NCI-H524 treated with DMSO at 0.1 percent for 48 hours (cell line): ENCODE data around the gene AGBL4.

Experiments
- DNase-seq: peaks from one replicate; lab custom pipeline; 2025; lab: John Stamatoyannopoulos, UW

AGBL4 gene

DNA sequence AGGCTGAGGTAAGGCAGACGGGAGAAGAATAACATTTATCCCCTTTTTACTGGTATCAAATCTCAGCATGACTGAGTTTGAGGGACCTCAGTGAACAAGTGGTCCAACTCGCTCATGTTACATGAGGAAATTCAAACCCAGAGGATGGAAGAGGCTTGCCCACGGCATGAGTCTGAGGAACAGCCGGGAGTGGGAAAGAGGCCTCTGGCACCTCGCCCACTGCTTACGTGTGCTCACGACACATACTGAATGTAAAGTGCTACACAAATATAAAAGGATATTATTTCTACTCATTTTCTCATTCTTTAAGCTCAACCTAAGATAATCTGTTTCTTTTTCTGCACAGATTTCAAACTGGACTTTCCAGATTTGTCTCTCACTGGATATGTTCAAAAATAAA, 1261.8 kb downstream of the AGBL4 start:
- DNase-seq, result no peak

DNA sequence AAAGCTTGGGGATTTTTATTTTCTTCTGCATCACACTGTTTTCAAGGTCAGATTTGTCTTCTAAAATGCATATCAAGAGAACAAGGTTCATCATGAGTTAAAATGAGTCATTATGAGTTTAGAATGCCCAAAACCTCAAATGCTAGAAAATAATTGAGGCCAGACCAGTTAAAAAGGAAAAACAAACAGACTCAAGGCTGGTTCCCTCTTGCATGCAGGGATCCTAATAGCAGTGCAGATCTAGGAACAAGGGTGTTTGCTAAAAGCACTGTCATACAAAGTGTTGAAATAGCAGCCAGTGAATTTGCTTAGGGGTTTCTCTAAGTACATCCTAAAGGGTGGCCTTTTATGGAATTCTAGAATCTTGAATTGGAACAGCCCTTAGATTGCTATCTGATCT, 1262.3 kb downstream of the AGBL4 start:
- no peak for DNase-seq

DNA sequence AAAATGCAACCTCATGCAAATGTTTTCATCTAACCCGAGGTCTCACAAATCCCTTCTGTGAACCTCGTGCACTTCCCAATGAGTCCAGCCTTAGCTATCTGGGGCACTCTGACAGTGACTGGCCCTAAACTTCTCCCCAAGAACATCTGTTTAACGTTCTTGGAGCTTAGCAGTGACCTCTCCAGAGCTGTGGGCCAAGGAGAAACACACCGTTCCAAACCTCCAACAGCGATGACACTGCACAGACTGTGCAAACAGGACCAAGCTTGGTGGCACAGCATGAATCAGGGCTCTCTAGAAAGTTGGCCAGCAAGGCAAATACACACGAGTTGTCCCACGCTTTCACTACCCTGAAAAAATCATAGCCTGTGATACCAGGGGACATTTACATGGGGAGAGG, 1262.9 kb downstream of the AGBL4 start:
- no peak for DNase-seq

DNA sequence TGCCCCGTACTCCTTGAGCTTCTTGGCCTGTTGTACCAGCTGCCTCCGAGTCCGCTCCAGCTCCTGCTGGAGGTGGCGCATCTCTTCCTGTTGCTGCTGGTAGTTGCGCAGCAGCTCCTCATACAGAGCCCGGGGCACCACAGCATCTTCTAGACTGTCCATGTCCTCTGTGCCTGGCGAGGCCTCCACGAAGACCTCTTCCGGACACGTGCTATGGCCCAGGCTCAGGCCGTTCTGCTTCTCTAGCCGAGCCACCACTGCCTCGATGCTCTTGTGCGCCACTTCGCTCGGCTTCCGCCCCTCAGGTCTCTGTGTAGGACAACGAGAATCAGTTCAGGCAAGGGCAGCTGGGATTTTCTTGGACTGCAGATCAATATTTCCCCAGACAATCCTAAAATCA, 1264.8 kb downstream of the AGBL4 start:
- no peak for DNase-seq

DNA sequence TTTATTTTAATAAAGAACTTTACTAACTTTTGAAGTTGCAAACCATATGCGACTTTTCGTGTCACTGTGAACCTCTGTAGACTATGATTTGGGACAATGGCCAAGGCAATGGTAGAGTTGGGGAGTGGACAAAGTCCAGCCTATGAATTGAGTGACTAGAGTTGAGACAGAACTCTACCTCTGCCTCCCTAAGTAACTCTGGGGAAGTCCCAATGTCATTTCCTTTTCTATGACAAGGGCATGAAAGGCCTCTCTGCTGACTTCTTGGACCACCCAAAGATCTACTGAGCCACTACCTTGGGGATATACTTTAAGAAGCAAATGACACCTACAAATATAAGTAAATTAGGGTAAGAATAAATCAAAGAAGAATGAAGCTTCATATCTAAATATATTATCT, 1266.4 kb downstream of the AGBL4 start:
- DNase-seq, result no peak

DNA sequence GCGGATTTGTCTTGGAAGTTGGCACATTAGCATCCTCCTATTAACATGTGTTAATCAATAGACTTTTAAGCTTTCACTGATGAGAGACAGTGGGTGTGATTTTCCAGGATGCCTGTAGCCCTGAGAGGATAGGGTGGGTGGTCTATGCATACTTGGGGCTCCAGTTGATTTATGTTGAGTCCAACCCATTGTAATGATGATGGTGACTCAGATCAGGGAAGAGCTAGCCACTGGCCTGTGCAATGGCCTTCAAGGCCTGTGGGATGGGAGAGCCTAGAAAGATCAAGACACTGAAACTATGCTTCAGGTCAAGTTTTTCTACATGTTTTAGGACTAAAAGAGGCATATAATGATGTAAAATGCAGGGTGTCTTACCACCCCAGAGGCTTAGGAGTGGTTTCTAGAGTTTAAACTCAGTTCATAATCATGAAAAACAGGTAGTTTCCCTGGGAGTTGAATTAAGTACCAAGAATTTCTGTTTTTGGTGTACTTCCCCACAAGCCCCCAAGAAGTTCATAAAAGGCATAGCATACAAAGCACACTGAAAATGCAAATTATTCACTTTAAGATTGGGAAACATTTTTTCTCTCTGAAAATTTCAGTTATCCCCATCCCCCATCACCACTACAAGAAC, 1267.0 kb downstream of the AGBL4 start:
- DNase-seq, result no peak

DNA sequence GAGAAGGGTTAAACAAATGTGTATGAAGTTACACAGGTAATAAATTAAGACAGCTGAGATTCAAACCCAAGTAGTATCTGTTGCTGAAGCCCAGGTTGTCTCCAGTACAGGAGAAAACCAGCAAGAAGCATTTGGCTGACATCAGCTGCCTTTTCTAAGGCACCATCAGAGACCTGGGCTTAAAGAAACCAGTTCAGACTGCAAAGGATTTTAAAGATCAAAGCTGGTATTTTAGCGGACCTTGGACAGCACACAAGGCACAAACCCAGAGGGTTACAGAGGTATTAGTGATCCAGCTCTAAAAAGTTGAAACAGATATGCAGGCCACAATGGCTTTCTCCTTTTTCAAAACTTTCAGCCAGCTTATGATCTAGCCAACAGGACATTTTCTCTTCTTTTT, 1270.5 kb downstream of the AGBL4 start:
- DNase-seq, result no peak

DNA sequence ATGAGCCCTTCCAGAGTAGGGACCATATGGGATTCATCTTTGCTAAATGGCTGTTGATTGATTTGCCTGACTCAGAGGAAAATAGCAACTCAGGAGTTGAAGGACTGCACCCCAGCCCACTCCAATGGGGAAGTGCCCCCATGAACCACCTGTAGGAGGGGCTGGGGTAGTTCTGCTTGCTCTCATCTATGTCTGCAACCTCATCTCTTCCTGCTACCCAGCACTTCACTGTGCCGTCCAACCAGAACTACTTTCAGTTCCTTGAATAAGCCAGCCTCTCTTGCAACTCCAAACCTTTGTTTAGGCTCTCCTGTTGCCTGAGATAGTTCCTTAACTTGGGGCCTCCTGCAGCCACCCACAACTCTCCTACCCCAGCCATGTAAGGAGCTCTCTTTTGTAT, 1273.6 kb downstream of the AGBL4 start:
- no peak for DNase-seq

DNA sequence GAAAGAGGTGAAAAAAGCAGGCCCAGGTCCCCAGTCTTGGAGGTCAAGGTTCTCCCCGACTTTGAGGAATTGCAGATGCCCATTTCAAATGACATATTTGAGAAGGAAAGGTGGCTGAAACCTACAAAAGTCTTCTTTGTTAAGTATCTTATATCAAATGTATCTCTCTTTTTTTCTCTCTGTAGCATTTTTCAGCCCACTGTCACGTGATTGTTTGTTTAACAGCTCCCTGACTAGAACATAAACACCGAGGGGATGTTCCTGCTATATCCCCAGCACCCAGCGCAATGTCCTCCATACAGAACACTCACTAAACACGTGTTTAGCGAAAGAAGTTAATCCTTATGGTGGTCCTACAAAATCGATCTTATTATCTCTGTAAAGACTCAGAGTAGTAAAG, 1274.7 kb downstream of the AGBL4 start:
- DNase-seq, result no peak

DNA sequence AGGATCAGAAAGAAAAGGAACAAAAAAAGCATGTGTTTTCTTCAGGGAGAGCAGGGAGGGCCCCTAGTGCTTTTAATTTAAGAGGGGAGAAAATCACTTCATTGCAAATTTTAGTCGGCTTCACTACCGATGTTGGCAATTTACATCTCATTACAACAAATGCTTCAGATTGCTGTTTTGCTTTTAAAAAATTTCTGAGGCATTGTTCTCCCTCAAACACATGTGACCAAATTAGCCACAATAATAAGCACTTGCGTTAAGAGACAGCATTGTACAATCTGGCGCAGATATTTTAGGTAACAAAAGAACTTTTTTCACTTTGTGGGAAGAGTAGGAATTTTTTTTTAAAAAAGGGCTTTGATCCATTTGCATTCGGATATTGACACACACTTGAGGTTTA, 1276.8 kb downstream of the AGBL4 start:
- DNase-seq, result no peak

DNA sequence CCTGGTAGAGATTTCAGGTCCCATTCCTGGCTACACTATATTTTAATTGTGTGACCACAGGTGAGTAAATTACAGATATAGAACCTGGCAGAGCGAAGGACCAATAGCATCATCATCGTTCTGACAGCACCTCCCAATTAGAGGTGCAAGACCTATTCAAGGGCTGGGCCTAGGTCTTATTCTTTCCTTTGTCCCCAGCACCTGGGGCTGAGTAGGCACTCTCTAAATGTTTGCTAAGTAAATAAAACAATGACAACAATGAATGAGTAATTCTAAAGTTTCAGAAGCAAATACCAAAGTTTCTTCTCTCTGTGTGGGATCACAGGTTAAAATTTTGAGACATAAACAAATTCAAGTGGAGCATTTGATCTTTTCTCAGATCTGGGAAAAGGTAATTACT, 1279.7 kb downstream of the AGBL4 start:
- DNase-seq, result no peak

DNA sequence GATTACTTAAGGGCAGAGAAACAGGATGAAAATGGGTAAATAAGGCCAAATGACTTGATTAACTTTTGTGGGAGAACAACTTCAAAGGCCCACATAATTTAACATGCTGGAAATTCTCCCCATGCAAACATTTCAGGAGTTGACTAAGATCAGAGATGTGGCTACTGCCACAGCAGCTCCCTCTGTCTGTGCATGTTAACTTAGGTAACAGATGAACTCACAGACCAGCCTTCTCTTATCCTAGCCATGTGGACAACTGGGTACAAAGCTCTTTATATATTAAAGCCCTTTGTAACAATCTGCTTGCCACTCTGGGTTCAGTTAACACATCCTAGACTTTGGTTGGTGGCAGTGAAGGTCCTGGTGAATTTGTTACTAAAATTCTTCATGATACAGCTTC, 1280.3 kb downstream of the AGBL4 start:
- DNase-seq, result no peak

DNA sequence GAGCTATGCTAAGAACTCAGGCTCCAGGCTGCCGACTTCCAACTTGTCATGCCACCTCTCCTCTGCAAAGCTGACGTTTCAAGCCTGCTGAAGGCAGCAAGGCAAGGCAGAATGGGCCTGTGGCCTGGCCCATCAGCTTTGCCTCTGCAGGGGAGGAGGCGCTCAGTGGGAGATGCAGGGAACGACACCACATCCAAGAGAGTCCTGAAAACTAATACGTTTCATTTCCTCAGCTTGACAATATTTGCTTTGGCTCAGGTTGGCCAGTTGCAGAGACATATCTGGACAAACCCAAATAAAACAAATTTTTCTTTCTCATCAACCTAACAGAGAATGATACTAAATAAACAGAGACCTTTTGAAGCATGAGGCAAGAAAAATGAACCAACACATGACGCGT, 1282.4 kb downstream of the AGBL4 start:
- no peak for DNase-seq

DNA sequence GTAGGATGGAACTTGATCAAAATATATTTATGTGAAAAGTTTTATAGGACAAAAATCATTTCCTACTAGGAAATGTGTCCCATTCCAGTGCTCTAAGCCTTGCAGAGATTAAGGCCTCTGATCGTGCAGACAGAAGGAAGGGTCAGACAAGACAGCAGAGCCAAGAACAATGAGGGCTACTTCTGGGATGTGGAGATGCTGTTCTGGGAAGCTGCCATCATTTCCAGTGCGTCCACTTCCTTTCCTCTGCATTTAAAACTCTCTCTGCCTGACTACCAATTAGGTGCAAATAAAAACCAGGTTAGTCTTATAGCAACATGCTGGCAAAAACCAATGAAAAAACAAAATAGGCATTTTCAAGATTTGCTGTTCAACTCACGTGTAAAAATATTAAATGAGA, 1283.1 kb downstream of the AGBL4 start:
- no peak for DNase-seq

DNA sequence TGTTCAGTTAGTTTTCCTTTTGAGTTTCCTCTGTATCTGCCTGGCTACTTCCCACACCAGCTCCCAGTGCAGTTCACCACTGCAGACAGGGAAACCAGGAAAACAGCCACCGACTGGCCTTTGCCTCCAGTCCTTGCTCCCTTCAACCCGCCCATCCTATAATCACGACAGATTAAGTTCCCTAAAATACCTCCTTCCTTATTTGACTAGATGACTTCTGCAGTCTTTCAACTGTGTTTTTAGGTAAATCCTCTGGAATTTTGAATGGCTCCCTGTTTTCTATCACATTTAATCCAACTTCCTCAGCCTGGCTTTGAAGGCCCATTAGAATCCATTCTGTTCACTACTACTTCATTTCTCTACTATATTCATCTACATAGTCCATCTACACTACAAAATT, 1284.7 kb downstream of the AGBL4 start:
- DNase-seq, result no peak

DNA sequence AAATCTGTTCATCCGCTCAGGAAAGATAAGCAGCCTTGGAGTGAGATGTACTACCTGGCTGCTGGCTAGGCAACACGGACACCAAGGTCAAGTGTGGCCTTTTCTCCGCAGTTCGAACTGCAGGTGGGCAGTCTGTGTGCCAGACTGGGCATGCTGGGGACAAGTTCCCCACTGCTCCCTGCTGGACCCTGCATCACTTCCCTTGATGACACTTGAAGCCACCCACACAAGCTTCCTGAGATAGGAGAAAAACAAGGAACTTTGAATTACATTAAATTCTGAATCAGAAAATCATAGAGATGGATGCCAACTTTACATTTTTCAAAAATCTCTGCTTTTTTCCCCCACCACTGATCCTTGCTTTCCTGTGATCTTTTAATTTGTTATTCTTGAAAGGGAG, 1285.4 kb downstream of the AGBL4 start:
- DNase-seq, result no peak

DNA sequence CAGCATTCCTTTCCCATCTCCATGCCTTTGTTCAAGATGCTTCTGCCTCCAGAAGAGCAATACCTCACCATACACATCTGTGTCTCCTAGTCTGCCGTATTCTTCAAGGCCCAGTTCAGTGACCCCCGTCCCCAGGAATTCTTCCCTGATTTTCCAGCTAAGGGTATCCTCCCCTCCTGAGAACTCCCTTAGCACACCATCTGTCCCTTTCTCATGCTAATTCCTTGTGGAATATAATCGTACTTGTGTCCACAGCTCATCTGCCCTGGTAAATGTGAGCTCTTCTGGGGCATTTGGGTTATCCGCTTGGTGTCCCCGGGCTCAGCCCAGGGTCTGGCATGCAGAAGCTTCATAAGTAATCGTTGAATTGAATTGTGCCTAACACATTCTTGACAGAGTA, 1288.0 kb downstream of the AGBL4 start:
- peak; percentile 28 for DNase-seq

DNA sequence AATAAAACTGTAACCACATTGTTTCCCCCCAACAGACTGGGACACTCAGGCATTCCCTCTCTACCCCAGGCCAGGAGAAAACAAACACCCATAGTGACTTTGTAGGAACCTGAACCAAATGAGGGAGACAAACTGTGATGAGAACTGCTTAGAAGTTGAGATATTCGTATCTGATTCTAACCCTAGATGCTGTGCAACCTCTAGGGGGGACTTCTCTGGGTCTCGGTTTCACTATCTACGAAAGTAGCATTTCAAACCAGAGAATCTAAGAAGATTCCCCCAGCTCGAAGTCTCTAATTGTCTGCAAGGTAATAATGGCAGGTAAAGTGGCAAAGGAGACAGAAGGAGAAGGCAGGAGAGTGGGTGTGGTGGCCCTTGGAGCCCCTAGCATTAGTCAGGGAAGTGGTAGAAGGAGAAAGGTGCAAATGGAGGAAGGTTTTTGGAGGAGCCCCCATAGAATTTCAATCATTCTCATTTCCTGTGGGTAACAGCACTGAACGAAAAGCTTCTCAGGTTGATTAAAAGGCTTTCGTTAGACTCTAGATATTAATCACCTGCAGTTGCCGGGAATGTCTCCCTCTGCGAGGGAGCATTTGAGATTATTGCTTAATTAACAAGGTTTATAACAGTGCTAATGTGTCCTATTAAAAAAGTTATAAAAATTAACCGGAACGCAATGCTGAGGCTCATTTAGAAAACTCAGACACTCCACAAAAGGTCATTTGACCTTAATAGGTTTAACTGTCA, 1293.4 kb downstream of the AGBL4 start:
- no peak for DNase-seq

DNA sequence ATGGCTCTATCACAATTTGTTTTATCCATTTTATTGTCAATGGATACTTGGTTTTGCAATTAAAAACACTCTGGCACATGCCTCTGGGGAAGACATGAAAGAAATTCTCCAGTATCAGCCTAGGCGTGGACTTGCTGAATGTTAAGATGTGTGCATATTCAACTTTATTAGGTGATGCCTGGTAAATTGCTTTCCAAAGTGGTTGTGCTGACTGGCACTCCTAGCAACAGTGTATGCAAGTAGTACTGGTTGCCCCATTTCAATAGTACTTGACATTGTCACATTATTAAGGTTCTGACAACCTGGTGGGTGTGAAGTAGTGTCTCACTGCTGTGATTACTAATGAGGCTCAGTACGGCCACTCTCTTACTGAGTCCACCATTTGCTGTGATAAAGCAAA, 1295.2 kb downstream of the AGBL4 start:
- no peak for DNase-seq

DNA sequence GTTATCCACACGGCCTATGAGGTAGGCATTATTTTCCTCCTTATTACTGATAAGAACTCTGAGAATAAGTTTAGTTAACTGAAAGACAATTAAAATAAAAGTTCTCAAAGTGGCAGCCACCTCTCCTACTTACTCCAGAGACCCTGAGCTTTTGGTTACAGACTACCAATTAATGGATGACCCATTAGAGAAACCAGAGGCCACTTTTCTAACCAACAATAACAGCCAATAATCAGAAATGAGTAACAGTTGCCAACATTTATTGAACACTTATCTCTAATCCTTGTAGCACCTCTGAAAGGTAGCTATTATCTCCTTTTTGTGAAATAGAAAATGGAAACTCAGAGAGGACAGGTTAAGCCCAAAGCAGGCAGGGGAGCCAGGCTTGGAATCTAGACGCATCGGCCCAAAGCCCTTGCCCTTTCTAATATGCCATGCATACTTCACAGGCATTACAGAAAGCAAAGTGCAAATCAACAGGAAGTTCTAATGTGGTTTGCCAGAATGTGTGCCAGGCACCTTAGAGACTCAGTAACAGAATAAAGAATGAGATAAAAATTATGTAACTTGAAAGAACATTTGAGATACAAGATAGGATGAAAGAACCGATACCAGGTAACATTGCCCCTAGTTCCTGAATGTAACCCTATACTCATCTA, 1297.1 kb downstream of the AGBL4 start:
- no peak for DNase-seq

DNA sequence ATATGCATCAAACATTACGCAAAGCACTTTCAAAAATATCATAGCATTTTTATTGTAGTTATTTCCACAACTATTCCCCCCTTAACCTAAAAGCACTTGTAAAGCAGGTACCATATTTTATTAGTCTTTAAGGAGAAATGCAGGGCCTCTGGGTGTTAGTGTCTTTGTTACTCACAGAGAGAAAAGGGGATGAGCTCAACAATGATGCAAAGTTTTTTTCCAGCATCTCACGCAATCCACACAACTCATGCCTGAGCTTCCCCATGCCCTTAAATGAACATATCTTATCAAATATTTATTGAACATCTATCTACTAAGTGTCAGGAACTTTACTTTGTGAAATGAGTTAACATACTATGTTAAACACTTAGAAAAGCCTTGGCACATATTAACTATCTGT, 1297.6 kb downstream of the AGBL4 start:
- no peak for DNase-seq

DNA sequence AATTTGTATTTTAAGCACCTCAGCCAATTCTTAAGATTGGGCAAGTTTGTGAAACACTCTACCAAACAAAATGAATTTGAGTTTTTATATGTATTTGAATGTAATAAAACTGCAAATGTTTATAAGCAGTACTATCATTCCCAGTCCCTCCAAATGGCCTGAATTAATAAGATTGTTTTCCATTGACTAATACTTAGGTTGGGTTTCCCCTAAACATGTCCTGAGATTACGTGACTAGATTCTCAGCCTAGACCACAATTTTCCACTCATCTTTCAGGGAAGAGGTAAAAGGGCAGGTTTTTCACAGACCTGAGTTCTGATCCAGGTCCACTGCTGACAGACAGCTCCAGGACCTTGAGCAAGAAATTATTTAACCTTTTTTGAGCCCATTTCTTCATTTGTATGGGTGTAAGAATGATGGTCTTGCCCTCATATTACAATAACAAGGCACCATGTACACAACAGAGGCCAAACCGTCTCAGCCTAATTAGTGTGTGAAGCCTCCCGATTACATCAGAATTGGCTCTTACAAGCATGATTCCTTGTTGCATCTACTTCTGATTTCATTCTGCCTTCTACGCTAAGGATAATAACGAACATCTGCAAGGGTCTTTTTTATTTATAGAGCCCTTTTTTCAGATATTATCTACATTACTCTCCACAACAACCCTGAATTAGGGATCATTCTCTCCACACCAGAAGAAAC, 1298.3 kb downstream of the AGBL4 start:
- DNase-seq, result no peak

DNA sequence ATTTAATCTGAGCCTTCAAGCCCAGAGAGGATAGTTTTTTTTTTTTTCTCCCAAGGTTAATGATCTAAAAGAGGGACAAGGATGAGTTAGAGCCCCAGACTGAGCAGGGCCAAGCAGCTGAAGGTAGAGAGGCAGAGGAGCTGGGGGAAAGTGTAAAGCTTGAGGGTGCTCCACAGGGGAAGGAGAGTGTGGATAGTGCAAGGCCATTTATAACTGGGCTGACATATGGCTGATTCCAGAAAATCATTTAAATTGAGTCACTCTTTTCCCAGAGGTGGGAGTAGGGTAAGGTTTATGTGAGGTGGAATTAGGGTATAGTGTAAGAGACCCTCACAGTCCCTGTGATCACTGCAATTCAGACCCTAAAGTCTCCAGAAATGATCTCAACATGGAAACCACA, 1302.8 kb downstream of the AGBL4 start:
- no peak for DNase-seq
